ENCODE results near the gene FAM234A.

Gene FAM234A

GRCh38 chr16:303760-304505 is 69.3 kb downstream of the FAM234A start:
- peak; percentile 43 to 54 for DNase-seq

- DNase-seq = no peak
These were observed 71.5 kb downstream of the FAM234A start for GRCh38 chr16:305916-306626.

GRCh38 chr16:306911-307370 is 72.3 kb downstream of the FAM234A start:
- DNase-seq = no peak

GRCh38 chr16:307691-308312 is 73.2 kb downstream of the FAM234A start:
- DNase-seq = no peak

GRCh38 chr16:309476-309875 is 74.9 kb downstream of the FAM234A start:
- no peak for DNase-seq

GRCh38 chr16:311725-312124 is 77.1 kb downstream of the FAM234A start:
- DNase-seq = no peak

- DNase-seq = no peak
These were observed 79.7 kb downstream of the FAM234A start for GRCh38 chr16:314351-314750.

- no peak for DNase-seq
These were observed 80.2 kb downstream of the FAM234A start for GRCh38 chr16:314795-315299.

All from inflammatory macrophage (primary cell).